HL-60 (cell line): ENCODE results near the gene RUBCNL.

Source experiments
- DNase-seq, 2 experiments: peaks; one replicate each; pipeline ENCODE4 v3.0.0-alpha.2; 2010 to 2020; ENCODE audit warnings: low read depth in 1 of 2, low spot score in 1 of 2
- H3K27ac ChIP-seq: fragments of 250-450 bp; sonication (Bioruptor Pico); replicated peaks from 2 replicates; pipeline ENCODE4 v1.5.1; 2020; ENCODE audit warnings: mild to moderate bottlenecking, moderate library complexity
- H3K27me3 ChIP-seq: fragments of 250-450 bp; sonication (Bioruptor Pico); 2 replicates; pipeline ENCODE4 v1.5.1; 2021; ENCODE audit warnings: mild to moderate bottlenecking, moderate library complexity; ENCODE audit not compliant: insufficient read depth, poor library complexity, severe bottlenecking
- H3K4me3 ChIP-seq: replicated peaks from 2 replicates; pipeline ENCODE4 v1.5.1; 2011; ENCODE audit warnings: mild to moderate bottlenecking, control low read depth, low read length; ENCODE audit not compliant: insufficient read depth
- GABPA ChIP-seq: IDR thresholded peaks from 2 replicates; pipeline ENCODE4 v1.6.1; 2012; ENCODE audit warnings: low read depth
- POLR2AphosphoS5 ChIP-seq: IDR thresholded peaks from 2 replicates; pipeline ENCODE4 v1.6.1; 2012; ENCODE audit warnings: low read depth
- SPI1 ChIP-seq: IDR thresholded peaks from 2 replicates; pipeline ENCODE4 v1.6.1; 2012; ENCODE audit warnings: low read depth, mild to moderate bottlenecking, borderline replicate concordance
- TF ChIP-seq, protein P1 (sequence below): IDR thresholded peaks from one replicate; pipeline ENCODE4 v1.5.1; 2011; ENCODE audit warnings: low read length, control low read depth, inconsistent platforms; ENCODE audit not compliant: insufficient read depth
- TF ChIP-seq, protein P2 (sequence below): IDR thresholded peaks from 2 replicates; pipeline ENCODE4 v1.6.1; 2012; ENCODE audit warnings: low read depth; ENCODE audit not compliant: insufficient replicate concordance

The RUBCNL gene

DNA sequence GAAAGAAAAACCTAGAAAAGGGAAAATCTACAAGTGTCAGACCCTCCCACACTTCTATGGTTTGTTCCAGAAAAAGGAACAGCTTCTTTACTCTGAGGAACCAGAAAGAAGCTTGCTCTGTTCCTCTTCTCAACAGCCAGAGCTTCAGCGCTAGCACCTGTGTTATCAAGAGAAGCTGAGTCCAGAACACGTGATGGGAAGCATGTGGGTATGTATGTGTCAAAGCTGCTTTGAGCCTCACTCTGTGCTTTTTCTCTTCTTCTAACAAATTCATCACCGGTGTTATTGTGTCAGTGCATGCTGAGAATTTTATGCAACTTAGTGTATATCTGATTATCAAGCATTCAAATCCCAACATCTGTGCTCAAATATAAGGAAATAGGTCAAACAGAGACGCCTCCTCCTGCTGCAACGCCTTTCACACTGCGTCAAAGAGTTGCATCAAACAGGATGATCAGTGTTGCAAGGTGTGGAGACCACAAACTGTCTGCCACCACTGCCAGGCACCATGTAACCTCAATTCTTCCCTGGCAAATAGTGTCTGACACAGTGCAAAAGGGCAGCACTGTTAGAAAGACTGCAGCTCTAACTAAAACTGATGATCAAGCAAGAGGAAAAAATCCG is 91.4 kb downstream of the RUBCNL start:
- Histone ChIP-seq H3K27ac (peak overlapping the region; percentile 96), H3K27me3 (no peaks in the 10 kb centered on the region), H3K4me3 (no peak overlapping the region)
- peak; percentile 97 to 98 for DNase-seq
- TF ChIP-seq GABPA, result peak; percentile 5; the same call in 1 of the 2 replicates
- TF ChIP-seq SPI1, result peak; percentile 95
- TF ChIP-seq POLR2AphosphoS5, result peak; percentile 100
- TF ChIP-seq, protein P1, sequence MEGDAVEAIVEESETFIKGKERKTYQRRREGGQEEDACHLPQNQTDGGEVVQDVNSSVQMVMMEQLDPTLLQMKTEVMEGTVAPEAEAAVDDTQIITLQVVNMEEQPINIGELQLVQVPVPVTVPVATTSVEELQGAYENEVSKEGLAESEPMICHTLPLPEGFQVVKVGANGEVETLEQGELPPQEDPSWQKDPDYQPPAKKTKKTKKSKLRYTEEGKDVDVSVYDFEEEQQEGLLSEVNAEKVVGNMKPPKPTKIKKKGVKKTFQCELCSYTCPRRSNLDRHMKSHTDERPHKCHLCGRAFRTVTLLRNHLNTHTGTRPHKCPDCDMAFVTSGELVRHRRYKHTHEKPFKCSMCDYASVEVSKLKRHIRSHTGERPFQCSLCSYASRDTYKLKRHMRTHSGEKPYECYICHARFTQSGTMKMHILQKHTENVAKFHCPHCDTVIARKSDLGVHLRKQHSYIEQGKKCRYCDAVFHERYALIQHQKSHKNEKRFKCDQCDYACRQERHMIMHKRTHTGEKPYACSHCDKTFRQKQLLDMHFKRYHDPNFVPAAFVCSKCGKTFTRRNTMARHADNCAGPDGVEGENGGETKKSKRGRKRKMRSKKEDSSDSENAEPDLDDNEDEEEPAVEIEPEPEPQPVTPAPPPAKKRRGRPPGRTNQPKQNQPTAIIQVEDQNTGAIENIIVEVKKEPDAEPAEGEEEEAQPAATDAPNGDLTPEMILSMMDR, result no peak
- TF ChIP-seq, protein P2, sequence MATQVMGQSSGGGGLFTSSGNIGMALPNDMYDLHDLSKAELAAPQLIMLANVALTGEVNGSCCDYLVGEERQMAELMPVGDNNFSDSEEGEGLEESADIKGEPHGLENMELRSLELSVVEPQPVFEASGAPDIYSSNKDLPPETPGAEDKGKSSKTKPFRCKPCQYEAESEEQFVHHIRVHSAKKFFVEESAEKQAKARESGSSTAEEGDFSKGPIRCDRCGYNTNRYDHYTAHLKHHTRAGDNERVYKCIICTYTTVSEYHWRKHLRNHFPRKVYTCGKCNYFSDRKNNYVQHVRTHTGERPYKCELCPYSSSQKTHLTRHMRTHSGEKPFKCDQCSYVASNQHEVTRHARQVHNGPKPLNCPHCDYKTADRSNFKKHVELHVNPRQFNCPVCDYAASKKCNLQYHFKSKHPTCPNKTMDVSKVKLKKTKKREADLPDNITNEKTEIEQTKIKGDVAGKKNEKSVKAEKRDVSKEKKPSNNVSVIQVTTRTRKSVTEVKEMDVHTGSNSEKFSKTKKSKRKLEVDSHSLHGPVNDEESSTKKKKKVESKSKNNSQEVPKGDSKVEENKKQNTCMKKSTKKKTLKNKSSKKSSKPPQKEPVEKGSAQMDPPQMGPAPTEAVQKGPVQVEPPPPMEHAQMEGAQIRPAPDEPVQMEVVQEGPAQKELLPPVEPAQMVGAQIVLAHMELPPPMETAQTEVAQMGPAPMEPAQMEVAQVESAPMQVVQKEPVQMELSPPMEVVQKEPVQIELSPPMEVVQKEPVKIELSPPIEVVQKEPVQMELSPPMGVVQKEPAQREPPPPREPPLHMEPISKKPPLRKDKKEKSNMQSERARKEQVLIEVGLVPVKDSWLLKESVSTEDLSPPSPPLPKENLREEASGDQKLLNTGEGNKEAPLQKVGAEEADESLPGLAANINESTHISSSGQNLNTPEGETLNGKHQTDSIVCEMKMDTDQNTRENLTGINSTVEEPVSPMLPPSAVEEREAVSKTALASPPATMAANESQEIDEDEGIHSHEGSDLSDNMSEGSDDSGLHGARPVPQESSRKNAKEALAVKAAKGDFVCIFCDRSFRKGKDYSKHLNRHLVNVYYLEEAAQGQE, result peak; percentile 46

DNA sequence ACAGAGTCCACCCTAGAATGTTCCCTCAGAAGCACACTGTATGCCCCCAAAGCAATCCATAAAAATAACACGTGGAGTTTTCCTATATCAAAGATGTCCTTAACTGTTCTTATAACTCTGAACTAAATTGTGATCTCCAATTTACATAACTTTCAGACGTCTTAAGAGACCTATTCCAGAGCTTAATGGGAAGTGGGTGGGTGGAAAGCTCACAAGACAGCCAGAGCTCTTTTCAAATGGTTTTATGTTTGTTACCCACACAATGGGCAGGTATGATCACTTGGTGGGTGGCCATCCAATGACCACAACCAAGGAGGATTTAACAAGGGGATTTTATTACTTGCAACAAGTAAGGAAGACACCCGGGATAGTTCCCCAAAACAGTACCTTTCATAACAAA is 93.6 kb downstream of the RUBCNL start:
- TF ChIP-seq, protein P1, result no peak
- TF ChIP-seq SPI1 (no peak), GABPA (no peak), POLR2AphosphoS5 (no peak)
- TF ChIP-seq, protein P2, result no peak
- no peaks in the 10 kb centered on the region for H3K27me3 ChIP-seq
- no peak for DNase-seq

More for the DNA sequence above, 93.6 kb downstream of the RUBCNL start:
- H3K4me3 ChIP-seq, result no peak overlapping the region
- H3K27ac ChIP-seq, result peak overlapping the region; percentile 96
